H1 (cell line): ENCODE data around the gene WFDC1. TPM values are rescaled to one million over a fixed set of nuclear protein-coding genes. Genes with fewer than 3 reads are reported as not detected.

Source experiments
- BRCA1 ChIP-seq: IDR thresholded peaks from 2 replicates; pipeline ENCODE4 v1.6.1; 2012; ENCODE audit warnings: low read depth, low read length, improper control_type of control experiment
- CTCF ChIP-seq, 3 experiments: IDR thresholded peaks; 1 replicate in 2 of 3; 2 replicates in 1 of 3; pipeline versions ENCODE4 v1.5.1 to v1.6.1; 2011; ENCODE audit warnings: low read length in 3 of 3, mild to moderate bottlenecking in 3 of 3, inconsistent platforms in 2 of 3, low read depth in 1 of 3, moderate library complexity in 1 of 3; ENCODE audit not compliant: insufficient read depth in 1 of 3; ENCODE audit errors: control extremely low read depth in 1 of 3
- HDAC6 ChIP-seq: IDR thresholded peaks from one replicate; pipeline ENCODE4 v1.7.1; 2012; ENCODE audit warnings: low read depth, mild to moderate bottlenecking, inconsistent platforms, low read length, moderate library complexity
- JUN ChIP-seq: IDR thresholded peaks from 2 replicates; pipeline ENCODE4 v1.6.1; 2011; ENCODE audit warnings: low read depth, mild to moderate bottlenecking, improper control_type of control experiment, low read length
- MAX ChIP-seq: IDR thresholded peaks from 2 replicates; pipeline ENCODE4 v1.6.1; 2012; ENCODE audit warnings: inconsistent platforms
- RBBP5 ChIP-seq: IDR thresholded peaks from 2 replicates; pipeline ENCODE4 v1.7.1; 2012; ENCODE audit warnings: low read depth, mild to moderate bottlenecking, inconsistent platforms, low read length, moderate library complexity, borderline replicate concordance
- polyA plus RNA-seq, 7 experiments: library from polyadenylated mRNA; depleted of rRNA in 3 of 7; stranded (reverse) in 5 of 7; unstranded in 2 of 7; fragments of >200 nt in 5 of 7; fragments of 200-250 nt in 2 of 7; gene quantifications; 1 replicate in 5 of 7; 2 replicates in 1 of 7; 4 replicates in 1 of 7; pipeline versions ENCODE4 v1.2.1 to v1.2.3, GENCODE V29; 2011 to 2013; ENCODE audit warnings: missing spikeins in 2 of 7, mixed read lengths in 2 of 7
- total RNA-seq: library from RNA; stranded (reverse); fragmentation: NEBNext Ultra II Directional; extraction: Animal tissue kit (Norgen Biotek cat#: 25700); gene quantifications from 2 replicates; pipeline ENCODE4 v1.2.1, GENCODE V29; 2021
- TF ChIP-seq, protein P1 (sequence below): IDR thresholded peaks from 2 replicates; pipeline ENCODE4 v1.6.1; 2011; ENCODE audit warnings: low read depth, mild to moderate bottlenecking, low read length; ENCODE audit not compliant: insufficient read depth

WFDC1 gene
- total and polyA plus RNA-seq, 2 of the 8 experiments (the other 6 are each of a cell fraction or from before 2014, with no cell fraction given) = 0.70 to 1.1 TPM

- no peak for TF ChIP-seq CTCF (IDR thresholded peaks at IDR 0.05; ENCODE audit: control extremely low read depth in 1 of 3, insufficient read depth in 1 of 3, low read depth in 1 of 3, low read length in 3 of 3)
- TF ChIP-seq RBBP5 = no peak
- TF ChIP-seq, protein P1, sequence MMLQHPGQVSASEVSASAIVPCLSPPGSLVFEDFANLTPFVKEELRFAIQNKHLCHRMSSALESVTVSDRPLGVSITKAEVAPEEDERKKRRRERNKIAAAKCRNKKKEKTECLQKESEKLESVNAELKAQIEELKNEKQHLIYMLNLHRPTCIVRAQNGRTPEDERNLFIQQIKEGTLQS = no peak
- TF ChIP-seq BRCA1 = no peak
- TF ChIP-seq MAX = no peak
- TF ChIP-seq HDAC6 = no peak
- no peak for TF ChIP-seq JUN
Measured at GRCh38 chr16:84357191-84357651, 62.5 kb downstream of the WFDC1 start (continued).
